ENCODE results near the gene TMEM25.
"Not testable (repeated sequence)": the region's sequence is repeated elsewhere in the genome, so short reads cannot be mapped to it uniquely, and the experiment has no call there.

TMEM25 gene

GRCh38 chr11:118530683-118531596 is at the start of gene TMEM25:
Gene TMEM25 (plus strand): TSS chr11:118531192. CDS start chr11:118531802, 610 bp downstream.
- FAIRE-seq (peak; percentile 90), DNase-seq (ENCODE audit: insufficient read length, low spot score) (peak; percentile 81)

DNA sequence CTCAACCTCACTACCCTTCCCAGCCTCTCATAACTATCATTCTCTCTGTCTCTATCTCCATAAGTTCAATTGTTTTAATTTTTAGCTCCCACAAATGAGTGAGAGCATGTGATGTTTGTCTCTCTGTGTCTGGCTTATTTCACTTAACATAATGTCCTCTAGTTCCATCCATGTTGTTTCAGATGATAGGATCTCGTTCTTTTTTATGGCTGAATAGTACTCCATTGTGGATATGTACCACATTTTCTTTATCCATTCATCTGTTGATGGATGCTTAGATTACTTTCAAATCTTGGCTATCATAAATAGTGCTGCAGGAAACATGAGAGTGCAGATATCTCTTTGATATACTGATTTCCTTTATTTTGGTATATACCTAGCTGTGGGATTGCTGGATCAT is 49.8 kb upstream of the TMEM25 start:
- FAIRE-seq; DNase-seq (ENCODE audit: insufficient read length, low spot score): not testable (repeated sequence)

- no peak for DNase-seq (ENCODE audit: insufficient read length, low spot score)
- FAIRE-seq = no peak
These were observed 46.6 kb upstream of the TMEM25 start for GRCh38 chr11:118484405-118484804.

DNA sequence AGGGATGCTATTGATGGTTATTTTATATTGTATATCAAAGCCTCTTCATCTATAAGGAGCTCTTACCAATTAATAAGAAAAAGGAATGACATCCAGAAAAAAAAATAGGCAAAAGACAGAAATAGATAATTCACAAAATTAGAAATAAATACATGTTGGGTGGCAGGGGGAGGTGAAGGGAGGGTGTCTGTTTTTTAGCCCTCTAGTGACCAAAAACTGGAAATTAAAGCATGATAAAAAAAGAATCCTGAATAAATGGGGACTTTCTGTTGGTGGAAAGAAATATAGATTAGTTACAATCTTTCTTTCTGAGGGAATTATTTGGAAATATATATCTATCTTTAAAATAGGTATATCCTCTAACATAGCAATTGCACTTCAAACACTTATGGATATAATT is 45.7 kb upstream of the TMEM25 start:
- no peak for FAIRE-seq
- DNase-seq (ENCODE audit: insufficient read length, low spot score) = no peak

GRCh38 chr11:118488480-118489109 is 42.4 kb upstream of the TMEM25 start:
- DNase-seq (ENCODE audit: insufficient read length, low spot score) = peak; percentile 77
- FAIRE-seq = peak; percentile 54

DNA sequence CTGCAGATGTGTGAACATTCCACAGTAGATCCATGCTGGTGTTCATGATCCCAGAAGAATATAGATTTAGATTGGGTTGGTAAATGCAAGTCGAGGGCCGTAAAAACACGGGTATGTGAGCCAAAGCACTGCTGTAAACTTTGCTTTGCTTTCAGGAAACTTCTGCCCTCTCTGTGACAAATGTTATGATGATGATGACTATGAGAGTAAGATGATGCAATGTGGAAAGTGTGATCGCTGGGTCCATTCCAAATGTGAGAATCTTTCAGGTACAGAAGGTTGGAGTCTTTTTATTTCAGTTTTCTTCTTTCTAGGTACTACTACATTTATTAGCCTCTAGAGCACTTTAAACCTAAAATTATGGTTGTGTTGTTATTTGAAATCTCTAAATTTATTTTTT is 40.0 kb upstream of the TMEM25 start:
- FAIRE-seq = no peak
- no peak for DNase-seq (ENCODE audit: insufficient read length, low spot score)

DNA sequence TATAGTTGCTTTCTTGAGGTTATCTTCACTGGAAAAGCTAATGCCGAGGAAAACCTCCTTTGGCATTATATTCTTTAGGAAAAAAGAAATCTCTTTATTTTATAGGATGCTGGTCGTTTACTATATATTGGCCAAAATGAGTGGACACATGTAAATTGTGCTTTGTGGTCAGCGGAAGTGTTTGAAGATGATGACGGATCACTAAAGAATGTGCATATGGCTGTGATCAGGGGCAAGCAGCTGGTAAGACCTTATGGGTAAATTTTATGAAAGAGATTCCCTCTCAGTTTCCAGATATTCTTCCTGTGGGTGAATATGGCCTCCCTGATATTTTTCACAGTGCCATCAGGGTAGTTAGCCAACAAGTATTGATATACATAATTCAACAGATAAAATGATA is 33.2 kb upstream of the TMEM25 start:
- FAIRE-seq (no peak), DNase-seq (ENCODE audit: insufficient read length, low spot score) (peak; percentile 58)

GRCh38 chr11:118503216-118503615 is 27.8 kb upstream of the TMEM25 start:
- DNase-seq (ENCODE audit: insufficient read length, low spot score) = no peak
- FAIRE-seq = no peak

GRCh38 chr11:118511601-118512000 is 19.4 kb upstream of the TMEM25 start:
- DNase-seq (ENCODE audit: insufficient read length, low spot score) = no peak
- FAIRE-seq = no peak

- FAIRE-seq = no peak
These were observed 16.9 kb upstream of the TMEM25 start for GRCh38 chr11:118514103-118514502.

GRCh38 chr11:118519549-118519948 is 11.4 kb upstream of the TMEM25 start:
- FAIRE-seq (no peak), DNase-seq (ENCODE audit: insufficient read length, low spot score) (no peak)

More at GRCh38 chr11:118514103-118514502, 16.9 kb upstream of the TMEM25 start:
- DNase-seq (ENCODE audit: insufficient read length, low spot score) = no peak

GRCh38 chr11:118521892-118522311 is 9.1 kb upstream of the TMEM25 start:
- DNase-seq (ENCODE audit: insufficient read length, low spot score) = no peak
- FAIRE-seq = peak; percentile 44

DNA sequence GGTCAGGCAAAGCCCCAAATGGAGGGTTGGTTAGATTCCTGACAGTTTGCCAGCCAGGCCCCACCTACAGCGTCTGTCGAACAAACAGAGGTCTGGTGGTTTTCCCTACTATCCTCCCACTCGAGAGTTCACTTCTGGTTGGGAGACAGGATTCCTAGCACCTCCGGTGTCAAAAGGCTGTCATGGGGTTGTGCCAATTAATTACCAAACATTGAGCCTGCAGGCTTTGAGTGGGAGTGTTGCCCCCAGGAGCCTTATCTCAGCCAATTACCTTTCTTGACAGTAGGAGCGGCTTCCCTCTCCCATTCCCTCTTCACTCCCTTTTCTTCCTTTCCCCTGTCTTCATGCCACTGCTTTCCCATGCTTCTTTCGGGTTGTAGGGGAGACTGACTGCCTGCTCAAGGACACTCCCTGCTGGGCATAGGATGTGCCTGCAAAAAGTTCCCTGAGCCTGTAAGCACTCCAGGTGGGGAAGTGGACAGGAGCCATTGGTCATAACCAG is 8.4 kb upstream of the TMEM25 start:
- FAIRE-seq (no peak), DNase-seq (ENCODE audit: insufficient read length, low spot score) (peak; percentile 52)

DNA sequence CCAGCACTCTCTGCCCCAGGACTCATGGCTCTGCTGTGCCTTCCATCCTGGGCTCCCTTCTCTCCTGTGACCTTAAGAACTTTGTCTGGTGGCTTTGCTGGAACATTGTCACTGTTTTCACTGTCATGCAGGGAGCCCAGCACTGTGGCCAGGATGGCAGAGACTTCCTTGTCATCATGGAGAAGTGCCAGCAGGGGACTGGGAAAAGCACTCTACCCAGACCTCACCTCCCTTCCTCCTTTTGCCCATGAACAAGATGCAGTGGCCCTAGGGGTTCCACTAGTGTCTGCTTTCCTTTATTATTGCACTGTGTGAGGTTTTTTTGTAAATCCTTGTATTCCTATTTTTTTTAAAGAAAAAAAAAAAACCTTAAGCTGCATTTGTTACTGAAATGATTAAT is 6.6 kb upstream of the TMEM25 start:
- no peak for DNase-seq (ENCODE audit: insufficient read length, low spot score)
- no peak for FAIRE-seq

- FAIRE-seq (no peak), DNase-seq (ENCODE audit: insufficient read length, low spot score) (no peak)
These were observed 6.1 kb upstream of the TMEM25 start for GRCh38 chr11:118524757-118525470.

DNA sequence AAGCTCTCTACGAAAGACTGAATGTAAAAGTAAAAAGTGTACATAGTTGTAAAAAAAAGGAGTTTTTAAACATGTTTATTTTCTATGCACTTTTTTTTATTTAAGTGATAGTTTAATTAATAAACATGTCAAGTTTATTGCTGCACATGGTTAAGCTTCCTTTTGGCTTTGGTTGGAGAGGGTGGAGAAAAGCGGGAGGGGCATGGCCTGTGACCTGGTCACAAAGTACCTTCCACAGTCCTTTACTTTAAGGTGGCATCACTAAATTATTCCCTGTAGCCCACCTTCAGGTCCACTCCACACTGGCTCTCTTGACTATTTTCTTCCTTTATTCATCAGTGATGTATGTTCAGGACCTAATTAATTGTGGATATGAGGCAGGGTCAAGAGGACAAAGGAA is 4.3 kb upstream of the TMEM25 start:
- DNase-seq (ENCODE audit: insufficient read length, low spot score) (no peak), FAIRE-seq (no peak)

DNA sequence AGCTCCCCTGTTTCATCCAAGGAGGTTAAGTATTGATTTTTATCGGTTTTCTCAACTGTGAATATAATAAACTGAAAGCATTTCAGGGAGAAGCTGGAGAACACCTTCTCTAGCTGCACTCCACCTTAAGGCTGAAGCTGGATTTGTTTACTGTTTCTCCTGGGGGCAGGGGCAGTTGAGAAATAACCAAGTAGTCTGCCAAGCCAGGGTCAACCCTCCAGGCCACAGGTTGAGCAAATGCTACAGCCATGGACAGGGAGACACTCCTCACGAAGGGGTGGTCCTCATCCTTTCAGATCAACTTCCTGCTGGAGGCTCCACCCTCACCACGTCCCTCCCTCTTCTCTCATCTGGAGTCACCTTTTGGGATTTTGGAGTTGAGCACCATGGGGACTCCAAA is 3.9 kb upstream of the TMEM25 start, which contains the start of gene TTC36:
TTC36 (plus strand) TSS at position 366 of the 400 bp plus-strand sequence; CDS start at position 387, 21 bp downstream.
- DNase-seq (ENCODE audit: insufficient read length, low spot score) = no peak
- FAIRE-seq = no peak

- FAIRE-seq (no peak), DNase-seq (ENCODE audit: insufficient read length, low spot score) (no peak)
These were observed 2.5 kb upstream of the TMEM25 start for GRCh38 chr11:118528511-118528910.

DNA sequence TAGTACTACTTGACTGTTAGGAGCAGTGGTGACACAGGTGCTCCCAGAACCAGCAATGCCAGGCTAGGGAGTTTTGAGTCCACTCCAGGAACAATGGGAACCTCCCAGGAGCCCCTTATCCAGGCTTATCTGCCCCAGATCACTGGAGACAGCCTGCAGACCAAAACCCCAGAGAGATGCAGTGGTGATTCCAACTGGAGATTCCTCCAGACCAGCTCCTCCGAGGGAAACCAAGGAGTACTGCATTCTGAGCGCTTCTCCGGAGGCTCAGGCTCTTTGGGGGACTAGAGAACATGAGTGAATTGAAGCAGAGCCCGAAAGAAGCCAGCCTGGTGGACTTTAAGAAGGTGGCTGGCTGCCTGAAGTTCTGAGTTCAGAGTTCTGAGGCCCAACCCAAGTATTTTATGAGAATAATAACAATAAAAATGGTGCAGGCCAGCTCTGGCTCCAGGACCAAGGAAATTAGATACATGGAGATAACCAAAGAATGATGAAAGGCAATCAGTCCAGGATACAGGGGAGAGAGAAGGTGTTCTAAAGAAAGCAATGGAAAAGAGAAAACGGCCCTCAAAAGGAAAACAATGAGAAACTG is 1.3 kb upstream of the TMEM25 start:
- DNase-seq (ENCODE audit: insufficient read length, low spot score) = no peak

DNA sequence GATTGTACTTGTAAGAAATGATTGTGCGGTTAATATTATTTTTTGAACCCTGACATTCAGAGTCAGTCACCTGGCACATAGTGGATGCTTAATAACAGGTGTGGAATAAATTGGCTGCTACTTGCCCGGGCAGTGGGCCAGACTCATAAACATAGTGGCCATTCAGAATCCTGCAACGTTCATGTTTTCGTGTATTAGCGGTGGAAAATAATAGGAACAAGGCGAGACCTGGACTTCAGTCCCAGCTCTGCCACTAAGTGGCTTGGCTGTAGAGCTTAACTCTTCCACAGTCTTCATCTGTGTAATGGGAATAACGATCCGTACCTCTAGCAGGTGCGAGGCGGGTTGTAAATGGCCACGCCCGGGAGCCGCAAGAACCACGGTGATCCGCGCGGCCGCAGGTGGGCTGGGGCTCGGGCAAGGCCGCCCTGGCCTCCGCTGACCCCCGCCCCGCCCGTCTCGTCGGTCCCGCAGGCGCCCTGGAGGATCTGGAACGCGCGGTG is 761 bp upstream of the TMEM25 start:
- FAIRE-seq = peak; percentile 42
- DNase-seq (ENCODE audit: insufficient read length, low spot score) = no peak

More for the DNA sequence above, 1.3 kb upstream of the TMEM25 start:
- FAIRE-seq = no peak
